Endodermal cell (in vitro differentiated cells): ENCODE measurements around the gene CIB1. TPM values are rescaled to one million over a fixed set of nuclear protein-coding genes. Genes with fewer than 3 reads are reported as not detected.

Experiments
- DNase-seq: peaks from one replicate; pipeline ENCODE4 v3.0.0-alpha.2; 2017
- H3K27ac ChIP-seq: 2 replicates; pipeline ENCODE4 v1.5.1; 2013; ENCODE audit warnings: mild to moderate bottlenecking, low read depth, low read length, moderate library complexity
- H3K27me3 ChIP-seq: 2 replicates; pipeline ENCODE4 v1.6.1; 2013; ENCODE audit warnings: mild to moderate bottlenecking, low read length, moderate library complexity; ENCODE audit not compliant: insufficient read depth, control insufficient read depth, poor library complexity, severe bottlenecking
- H3K36me3 ChIP-seq: 2 replicates; pipeline ENCODE4 v1.7.0; 2013; ENCODE audit warnings: mild to moderate bottlenecking, low read length, moderate library complexity; ENCODE audit not compliant: control insufficient read depth, insufficient read depth
- H3K4me1 ChIP-seq: one replicate; pipeline ENCODE4 v1.7.0; 2013; ENCODE audit warnings: low read length; ENCODE audit not compliant: control insufficient read depth, insufficient read depth
- H3K4me3 ChIP-seq: 2 replicates; pipeline ENCODE4 v1.5.1; 2013; ENCODE audit warnings: mild to moderate bottlenecking, low read length, moderate library complexity
- H3K9ac ChIP-seq: 2 replicates; pipeline ENCODE4 v1.6.1; 2013; ENCODE audit warnings: mild to moderate bottlenecking, low read length, moderate library complexity; ENCODE audit not compliant: poor library complexity, severe bottlenecking; ENCODE audit errors: extremely low read depth
- H3K9me3 ChIP-seq: 2 replicates; pipeline ENCODE4 v1.6.1; 2013; ENCODE audit warnings: mild to moderate bottlenecking, low read length, moderate library complexity; ENCODE audit not compliant: control insufficient read depth
- H3K27ac Mint-ChIP-seq: 2 replicates; pipeline ENCODE4 v1.8.0; 2020; ENCODE audit warnings: mixed read lengths
- H3K27me3 Mint-ChIP-seq: 2 replicates; pipeline ENCODE4 v1.8.0; 2021; ENCODE audit warnings: mild to moderate bottlenecking, mixed read lengths; ENCODE audit not compliant: insufficient read depth
- H3K36me3 Mint-ChIP-seq: 2 replicates; pipeline ENCODE4 v1.8.0; 2020; ENCODE audit warnings: low read depth, mixed read lengths
- H3K4me1 Mint-ChIP-seq: 2 replicates; pipeline ENCODE4 v1.8.0; 2020; ENCODE audit warnings: mixed read lengths
- H3K4me3 Mint-ChIP-seq: 2 replicates; pipeline ENCODE4 v1.8.0; 2020; ENCODE audit warnings: mild to moderate bottlenecking, moderate library complexity, mixed read lengths
- H3K9me3 Mint-ChIP-seq: 2 replicates; pipeline ENCODE4 v1.8.0; 2020; ENCODE audit warnings: mild to moderate bottlenecking, mixed read lengths
- CTCF ChIP-seq: fragments of 200-600 bp; sonication (generic); conservative IDR thresholded peaks from 2 replicates; pipeline ENCODE4 v1.5.0; 2021; ENCODE audit warnings: antibody characterized with exemption, mild to moderate bottlenecking
- WGBS, 2 experiments: methylation state at CpG; one replicate each; pipeline versions ENCODE4 v1.1.5 to v1.1.7; 2013; ENCODE audit warnings: missing lambda C conversion rate in 2 of 2, mixed read lengths in 1 of 2; ENCODE audit not compliant: insufficient coverage in 1 of 2, insufficient read length in 1 of 2; 5-methylcytosine and 5-hydroxymethylcytosine counted together
- total RNA-seq, 2 donors: library from RNA; stranded (reverse); fragmentation: NEBNext Ultra II Directional in 1 of 2; extraction: Animal tissue kit (Norgen Biotek cat#: 25700) in 1 of 2; gene quantifications; 2 replicates in 1 of 2; 3 replicates in 1 of 2; pipeline ENCODE4 v1.2.1, GENCODE V29; 2021

Gene CIB1
- total RNA-seq, 2 donors from 2014 or later = 31.3 to 34.0 TPM

- no peaks in the 10 kb centered on the region for H3K9me3 Mint-ChIP-seq
- no peak overlapping the region for H3K27ac Mint-ChIP-seq
- Histone ChIP-seq H3K27ac (no peak overlapping the region), H3K9ac (no peak overlapping the region), H3K4me3 (no peak overlapping the region), H3K36me3 (peaks cover 9% of the 10 kb centered on the region), H3K9me3 (no peaks in the 10 kb centered on the region), H3K27me3 (no peaks in the 10 kb centered on the region), H3K4me1 (no peaks in the 10 kb centered on the region)
- no peak for DNase-seq
- 81 to 93% methylated on average over 7 to 17 of the region's 17 CpGs for WGBS, 2 experiments
- H3K27me3 Mint-ChIP-seq = no peaks in the 10 kb centered on the region
- H3K4me1 Mint-ChIP-seq = no peaks in the 10 kb centered on the region
- no peak overlapping the region for H3K4me3 Mint-ChIP-seq
- TF ChIP-seq CTCF = no peak
- peaks cover 32% of the 10 kb centered on the region for H3K36me3 Mint-ChIP-seq
Measured at GRCh38 chr15:90225047-90225446, 8.7 kb downstream of the CIB1 start.

GRCh38 chr15:90223441-90224165 is 10.1 kb downstream of the CIB1 start:
- no peaks in the 10 kb centered on the region for H3K9me3 Mint-ChIP-seq
- Histone ChIP-seq H3K9ac (no peak overlapping the region), H3K4me3 (no peak overlapping the region), H3K9me3 (no peaks in the 10 kb centered on the region), H3K27me3 (no peaks in the 10 kb centered on the region), H3K36me3 (peaks cover 9% of the 10 kb centered on the region), H3K27ac (no peak overlapping the region), H3K4me1 (no peaks in the 10 kb centered on the region)
- H3K4me3 Mint-ChIP-seq = no peak overlapping the region
- no peak overlapping the region for H3K27ac Mint-ChIP-seq
- H3K4me1 Mint-ChIP-seq = no peaks in the 10 kb centered on the region
- peaks cover 25% of the 10 kb centered on the region for H3K36me3 Mint-ChIP-seq
- 95 to 99% methylated on average over 16 to 22 of the region's 22 CpGs for WGBS, 2 experiments
- H3K27me3 Mint-ChIP-seq = no peaks in the 10 kb centered on the region
- no peak for TF ChIP-seq CTCF
- no peak for DNase-seq

GRCh38 chr15:90222547-90222946 is 11.2 kb downstream of the CIB1 start:
- 100% methylated on average over 1 of the region's 2 CpGs; no CpG with 5 or more reads in 1 of the 2 experiments for WGBS, 2 experiments
- no peaks in the 10 kb centered on the region for H3K27me3 ChIP-seq
- no peaks in the 10 kb centered on the region for H3K9me3 ChIP-seq
- no peak overlapping the region for H3K27ac ChIP-seq
- no peak overlapping the region for H3K4me3 Mint-ChIP-seq
- H3K4me1 ChIP-seq = no peaks in the 10 kb centered on the region
- no peak overlapping the region for H3K27ac Mint-ChIP-seq
- peaks cover 8% of the 10 kb centered on the region for H3K36me3 ChIP-seq
- no peaks in the 10 kb centered on the region for H3K27me3 Mint-ChIP-seq
- no peaks in the 10 kb centered on the region for H3K4me1 Mint-ChIP-seq
- H3K36me3 Mint-ChIP-seq = peaks cover 27% of the 10 kb centered on the region
- no peaks in the 10 kb centered on the region for H3K9me3 Mint-ChIP-seq
- no peak overlapping the region for H3K4me3 ChIP-seq
- DNase-seq = no peak
- no peak overlapping the region for H3K9ac ChIP-seq
- no peak for TF ChIP-seq CTCF
